ENCODE results near the gene COL27A1.

COL27A1 gene

DNA sequence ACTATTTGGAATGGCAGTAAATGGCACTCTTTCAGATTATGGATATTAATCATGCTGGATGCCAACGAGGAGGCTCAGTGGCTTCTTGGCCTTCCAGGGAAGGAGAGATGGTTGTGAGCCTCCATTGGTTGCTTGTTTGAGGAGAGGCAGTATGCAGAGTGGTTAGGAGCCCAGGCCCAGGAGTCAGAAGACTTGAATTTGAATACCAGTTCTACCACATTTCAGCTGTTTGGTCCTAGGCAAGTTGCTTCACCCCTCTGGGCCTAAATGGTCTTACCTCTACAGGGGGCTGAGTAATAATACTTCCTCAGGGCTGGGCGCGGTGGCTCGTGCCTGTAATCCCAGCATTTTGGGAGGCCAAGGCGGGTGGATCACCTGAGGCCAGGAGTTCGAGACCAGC, 52.5 kb downstream of the COL27A1 start:
- DNase-seq: no peak

DNA sequence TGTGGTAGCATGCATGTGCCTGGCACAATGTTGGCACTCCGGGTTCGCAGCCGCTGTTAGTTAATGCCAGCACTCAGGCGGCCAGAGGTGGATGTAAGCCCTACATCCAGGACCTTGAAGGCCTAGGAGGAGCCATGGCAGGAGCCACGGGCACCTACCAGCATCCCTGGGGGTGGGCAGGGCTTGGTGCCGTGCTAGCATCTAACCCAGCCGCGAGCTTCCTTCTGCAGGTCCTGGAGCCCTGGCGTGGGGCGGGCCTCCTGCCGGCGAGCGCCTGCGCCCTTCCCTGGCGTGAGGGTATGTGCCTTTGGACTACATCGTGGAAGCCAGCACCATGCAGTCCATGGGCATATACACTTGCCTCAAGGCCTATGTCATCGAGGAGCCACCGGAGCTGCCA, 53.8 kb downstream of the COL27A1 start:
- no peak for DNase-seq

DNA sequence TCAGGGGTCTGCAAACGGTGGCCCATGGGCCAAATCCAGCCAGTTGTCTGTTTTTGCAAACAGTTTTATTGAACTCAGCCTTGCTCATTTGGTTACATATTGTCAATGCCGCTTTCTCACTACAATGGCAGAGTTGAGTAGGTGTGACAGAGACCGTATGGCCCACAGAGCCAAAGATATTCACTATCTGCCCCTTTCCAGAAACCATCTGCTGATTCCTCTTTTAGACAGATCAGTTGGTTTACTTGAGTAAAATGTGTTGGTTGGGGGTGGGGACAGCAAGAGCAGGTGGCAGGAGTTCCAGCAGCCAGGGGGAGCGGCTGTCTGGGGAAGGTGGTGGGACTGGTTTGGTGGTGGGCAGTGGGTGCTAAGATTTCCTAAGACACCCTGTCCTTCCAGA, 54.8 kb downstream of the COL27A1 start:
- no peak for DNase-seq

DNA sequence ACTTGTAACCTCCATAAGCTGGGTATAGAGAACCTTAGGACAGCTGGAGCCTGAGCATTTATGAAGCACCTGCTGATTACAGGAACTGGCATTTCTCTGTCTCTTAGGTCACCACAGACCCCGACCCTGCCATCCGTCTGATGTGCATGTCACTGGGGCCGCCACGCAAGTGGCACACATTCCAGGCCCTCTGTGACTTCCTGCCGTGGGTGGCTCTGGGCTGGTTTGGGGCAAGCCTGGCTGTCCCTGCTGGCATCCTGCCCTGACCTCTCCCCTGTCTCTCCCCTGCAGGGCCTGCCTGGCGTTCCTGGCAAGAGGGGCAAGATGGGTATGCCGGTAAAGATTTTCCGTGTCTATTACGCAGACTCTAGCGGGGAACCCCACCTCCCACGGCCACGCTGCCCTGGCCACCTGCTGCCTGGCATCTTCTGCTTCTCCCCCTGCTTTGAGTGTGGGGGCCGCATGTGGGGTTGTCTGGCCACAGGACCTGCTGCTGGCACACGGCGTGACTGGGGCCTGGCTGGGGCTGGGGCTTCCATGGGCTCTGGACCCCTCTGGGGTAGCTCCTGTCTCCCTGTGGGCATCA, 55.4 kb downstream of the COL27A1 start:
- no peak for DNase-seq

DNA sequence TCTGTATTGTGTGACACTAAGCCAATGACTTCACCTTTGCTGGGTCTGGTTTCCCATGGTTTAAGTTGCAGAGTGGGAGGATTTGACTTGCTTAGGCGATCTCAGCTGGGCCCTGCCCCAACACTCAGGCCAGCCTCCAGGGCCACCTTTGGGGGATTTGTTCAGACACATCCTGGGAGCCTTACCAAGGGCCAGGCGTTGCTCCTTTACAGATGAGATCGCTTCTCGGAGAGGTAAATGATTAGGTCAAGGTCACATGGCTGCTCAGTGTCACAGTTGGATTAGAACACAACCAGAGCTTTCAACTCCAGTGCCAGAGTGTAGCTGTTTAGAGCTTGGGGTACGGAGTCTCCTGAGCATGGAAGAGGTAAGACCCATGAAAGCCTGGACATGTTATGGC, 57.5 kb downstream of the COL27A1 start:
- DNase-seq: no peak

DNA sequence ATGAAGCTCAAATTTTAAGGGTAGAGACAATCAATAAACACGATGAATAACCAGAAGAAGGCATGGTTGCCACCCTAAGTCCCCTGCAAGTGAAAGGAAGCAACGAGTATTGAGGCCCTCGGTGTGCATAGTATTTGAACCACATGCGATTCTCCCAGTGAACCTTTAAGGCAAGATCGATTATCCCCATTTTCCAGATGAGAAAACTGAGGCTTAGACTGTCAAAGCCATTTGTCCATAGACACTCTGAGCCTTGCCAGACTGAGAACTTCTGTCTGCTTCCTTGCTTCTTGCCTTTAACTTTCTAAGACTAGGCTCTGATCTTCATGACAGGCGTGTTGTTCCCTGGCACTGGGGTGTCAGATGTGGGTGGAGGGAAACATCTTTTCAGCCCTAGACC, 58.2 kb downstream of the COL27A1 start:
- DNase-seq: no peak

DNA sequence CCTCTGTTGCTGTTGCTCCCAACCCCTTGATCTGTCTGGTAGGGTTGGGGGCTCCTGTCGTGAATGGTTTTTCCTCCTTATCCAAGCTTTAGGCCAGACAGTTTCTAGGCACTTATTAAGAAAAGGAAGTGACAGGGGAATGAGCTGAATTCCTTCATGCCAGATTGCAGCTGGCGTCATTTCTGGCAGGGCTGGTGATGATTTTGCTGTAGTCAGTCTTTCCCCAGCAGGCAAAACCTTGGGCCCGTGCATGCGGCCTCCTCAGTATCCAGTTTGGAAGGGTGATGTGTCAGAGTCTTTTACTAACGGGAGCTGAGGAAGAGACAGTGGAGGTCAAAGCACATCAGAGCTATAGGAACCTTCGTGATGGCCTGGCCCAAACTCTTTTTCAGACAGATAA, 58.8 kb downstream of the COL27A1 start:
- no peak for DNase-seq

DNA sequence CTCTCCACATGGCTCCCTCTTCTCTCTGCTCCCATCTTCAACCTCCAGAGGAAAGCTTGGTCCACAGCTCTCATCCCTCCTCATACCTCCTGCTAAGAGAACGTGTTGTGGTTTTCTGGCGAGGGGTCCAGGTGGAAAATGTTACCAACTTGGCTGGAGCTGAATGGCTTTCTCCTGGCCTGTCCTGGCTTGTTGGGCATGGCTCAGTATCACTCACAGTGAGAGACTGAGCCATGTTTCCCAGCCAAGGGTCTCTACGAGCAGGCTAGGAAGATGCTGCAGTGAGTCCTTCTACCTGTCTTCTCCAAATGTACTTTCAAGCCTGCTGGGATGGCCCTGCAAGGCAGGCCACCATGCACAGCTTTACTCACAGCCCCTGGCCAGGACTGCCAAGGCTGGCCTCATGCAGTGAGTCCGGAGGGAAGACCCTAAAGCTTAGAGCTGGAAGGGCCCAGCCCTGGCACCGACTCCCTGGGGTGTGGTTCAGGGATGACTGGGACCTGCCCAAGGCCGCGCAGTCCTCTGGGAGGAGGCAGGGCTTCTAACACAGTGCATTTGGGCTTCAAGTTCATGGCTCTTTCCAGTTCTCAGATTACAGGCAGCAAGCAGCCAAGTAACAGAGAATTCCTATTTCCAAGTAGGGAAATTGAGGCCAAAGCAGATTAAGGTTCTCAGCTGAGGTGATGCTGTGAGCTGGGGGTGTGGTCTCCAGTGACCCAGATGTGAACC, 59.5 kb downstream of the COL27A1 start:
- DNase-seq: no peak

DNA sequence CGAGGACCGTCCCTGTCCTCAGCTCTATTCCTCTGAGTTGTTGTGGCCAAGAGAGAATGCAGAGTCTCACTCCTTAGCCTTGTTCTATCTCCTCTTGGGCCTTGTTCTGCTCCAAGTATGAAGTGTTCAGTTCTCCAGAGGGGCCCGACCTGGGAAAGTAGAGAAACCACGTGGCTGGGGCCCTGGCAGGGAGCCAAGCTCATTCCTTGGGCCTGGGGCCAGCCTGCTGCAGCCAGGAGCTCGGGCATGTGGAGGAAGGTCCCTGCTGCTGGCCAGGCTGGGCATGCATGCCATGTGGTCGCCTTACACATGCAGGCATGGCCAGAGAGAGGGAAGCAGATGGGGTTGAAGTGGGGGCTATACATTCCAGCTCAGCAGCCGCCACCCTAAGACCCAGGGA, 60.7 kb downstream of the COL27A1 start:
- DNase-seq: no peak

DNA sequence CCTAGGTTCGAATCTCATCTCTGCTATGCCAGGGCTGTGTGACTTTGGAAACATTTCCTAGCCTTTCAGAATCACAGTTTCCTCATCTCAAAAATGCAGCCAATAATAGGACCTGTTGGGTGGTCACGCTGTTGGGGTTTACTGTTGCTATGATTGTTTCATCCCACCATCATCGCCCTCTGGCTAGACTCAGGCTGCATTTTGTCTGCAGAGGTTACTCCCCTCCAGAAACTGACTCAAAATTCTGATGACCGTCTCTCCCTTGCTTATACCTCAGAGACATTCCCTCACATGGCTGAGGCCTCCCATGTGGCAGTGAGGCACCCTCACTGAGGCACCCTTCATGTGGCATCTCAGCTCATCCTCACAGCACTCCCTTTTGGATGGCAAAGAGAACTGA, 61.6 kb downstream of the COL27A1 start:
- no peak for DNase-seq

DNA sequence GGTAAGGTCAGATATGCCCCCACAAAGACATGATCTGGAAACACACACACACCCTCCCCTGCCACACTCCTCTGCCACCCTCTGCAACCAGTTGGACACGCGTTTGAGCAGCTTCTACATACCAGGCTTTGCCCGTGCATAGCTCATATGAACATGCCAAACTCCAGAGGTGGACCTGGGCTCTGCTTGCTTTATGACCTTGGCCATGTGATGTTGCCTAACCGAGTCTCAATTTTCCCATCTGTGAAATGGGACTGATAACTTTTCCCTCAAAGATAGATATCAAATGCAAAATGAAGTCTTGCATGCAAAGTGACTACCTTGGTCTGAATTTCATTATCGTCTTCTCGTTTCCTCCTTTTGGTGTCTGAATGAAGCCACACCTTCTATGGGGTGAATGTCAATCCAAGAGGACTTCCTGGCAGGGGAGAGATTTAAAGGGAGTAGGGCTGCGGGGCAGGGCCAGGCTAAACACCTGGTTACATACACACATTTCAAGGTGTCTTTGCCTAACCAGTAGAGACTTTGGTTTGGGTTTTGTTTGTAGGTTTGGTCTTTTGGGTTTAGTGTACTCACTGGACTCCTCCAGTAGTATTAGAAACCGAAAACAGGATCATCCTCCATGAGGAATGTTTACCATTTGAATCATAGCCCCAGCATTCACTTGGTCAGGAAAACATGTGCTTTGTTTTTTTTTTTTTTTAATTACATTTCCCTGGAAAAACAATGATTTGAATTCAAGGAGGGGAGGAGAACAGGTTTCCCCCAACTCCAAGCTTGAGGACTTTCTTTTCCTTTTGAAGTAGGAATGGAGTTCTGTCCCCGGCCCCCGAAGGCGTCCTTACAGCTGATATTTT, 63.2 kb downstream of the COL27A1 start:
- DNase-seq: no peak

DNA sequence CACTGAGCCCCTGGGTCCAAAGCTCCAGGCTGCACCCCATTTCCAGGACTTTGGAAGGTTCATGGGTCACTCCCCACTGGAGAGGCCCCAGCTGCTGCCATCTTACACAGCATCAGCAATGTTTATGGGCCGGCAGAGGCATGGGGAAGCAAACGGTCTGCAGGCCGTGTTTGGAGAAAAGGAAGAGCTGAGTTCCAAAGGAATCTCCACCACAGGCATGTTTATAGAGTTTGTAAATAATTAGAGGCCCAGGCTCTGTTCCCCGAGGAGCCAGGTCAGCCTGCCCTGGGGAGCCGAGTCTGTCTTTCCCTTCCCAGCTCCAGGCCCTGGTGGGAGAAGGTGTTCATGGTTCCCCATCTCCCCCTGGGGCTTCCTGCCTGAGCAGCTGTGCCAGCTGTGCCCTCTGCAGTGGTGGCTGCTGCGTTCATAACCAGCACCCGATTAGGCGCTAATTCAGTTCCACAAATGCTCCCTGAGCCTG, 64.8 kb downstream of the COL27A1 start:
- no peak for DNase-seq

DNA sequence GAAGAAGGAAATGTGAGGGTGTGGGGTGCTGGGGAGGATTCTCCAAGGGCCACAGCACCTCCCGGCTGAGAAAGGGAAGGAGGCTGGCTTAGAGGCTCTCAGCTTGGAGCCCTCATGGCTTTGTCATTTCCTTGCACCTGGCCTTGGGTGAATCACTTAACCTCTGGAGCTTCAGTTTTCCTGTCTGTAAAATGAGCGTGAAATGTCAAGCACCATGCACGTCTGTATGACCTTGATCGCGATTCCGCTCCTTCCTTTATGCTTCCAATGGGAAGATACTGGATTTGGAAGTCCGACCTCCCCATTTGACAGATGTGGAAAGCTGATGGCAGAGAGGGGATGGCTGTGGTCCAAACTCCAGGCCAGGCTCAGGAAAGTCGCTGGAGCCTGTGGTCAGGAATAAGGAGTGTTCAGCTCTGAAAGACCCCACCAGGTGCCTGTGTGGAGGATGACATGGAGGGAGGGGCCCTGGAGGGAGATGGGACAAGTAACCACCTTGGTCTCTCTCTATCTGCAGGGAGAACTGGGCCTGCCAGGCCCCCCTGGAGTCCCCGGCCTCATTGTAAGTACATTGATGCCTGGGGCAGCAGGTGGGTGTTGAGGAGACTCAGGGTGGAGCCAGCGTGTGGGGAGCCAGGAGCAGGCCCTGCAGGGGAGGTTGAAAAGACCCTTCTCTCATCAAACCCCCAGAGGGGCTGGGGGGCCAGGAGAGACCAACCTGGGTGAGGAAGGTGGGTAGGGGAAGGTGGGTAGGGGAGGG, 66.5 kb downstream of the COL27A1 start:
- DNase-seq: no peak

DNA sequence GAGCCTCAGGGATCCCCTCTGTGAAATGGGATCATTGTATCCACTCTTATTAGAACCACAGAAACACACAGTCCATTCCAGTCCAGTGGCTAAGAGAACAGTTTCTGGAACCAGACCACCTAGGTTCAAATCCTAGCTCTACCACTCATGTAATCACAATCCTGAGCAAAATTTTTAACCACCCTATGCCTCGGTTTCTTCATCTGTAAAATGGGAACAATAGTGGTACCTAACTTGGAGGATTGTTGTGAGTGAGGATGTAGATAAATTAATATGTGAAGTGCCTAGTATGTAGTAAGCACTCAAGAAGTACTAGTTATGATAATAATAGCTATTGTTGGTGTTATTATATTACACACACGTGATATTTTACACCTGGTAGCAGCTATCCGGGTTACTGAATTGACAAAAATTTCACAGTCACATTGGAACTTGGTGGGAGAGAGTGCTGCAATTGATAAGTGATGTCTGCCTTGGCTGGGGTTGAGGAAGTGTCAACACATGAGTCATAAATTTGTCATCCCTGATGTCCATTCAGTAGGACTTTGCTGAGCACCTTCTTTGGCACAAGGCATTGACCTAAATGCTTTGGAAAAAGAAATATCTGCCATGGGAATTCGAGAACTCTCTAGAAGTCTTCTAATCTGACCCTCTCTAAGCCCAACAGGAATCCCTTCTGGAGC, 68.4 kb downstream of the COL27A1 start:
- DNase-seq: no peak

DNA sequence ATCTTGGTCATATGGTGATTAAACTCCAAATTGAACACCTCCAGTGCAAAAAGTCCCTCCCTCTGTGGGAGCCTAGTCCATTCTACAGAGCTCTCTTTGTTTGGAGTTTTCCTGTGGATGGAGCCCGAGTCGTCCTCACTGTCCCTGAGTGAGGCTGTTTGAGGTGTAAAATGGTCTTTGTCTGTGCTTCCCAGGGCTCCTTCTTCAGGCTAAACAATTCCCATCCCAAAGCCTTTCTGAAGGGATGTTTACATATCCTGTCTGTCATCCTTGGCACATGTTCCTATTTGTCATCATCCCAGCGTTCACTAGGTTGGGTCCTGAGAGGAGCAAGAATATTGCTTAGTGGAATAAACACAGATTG, 68.9 kb downstream of the COL27A1 start:
- DNase-seq: no peak

DNA sequence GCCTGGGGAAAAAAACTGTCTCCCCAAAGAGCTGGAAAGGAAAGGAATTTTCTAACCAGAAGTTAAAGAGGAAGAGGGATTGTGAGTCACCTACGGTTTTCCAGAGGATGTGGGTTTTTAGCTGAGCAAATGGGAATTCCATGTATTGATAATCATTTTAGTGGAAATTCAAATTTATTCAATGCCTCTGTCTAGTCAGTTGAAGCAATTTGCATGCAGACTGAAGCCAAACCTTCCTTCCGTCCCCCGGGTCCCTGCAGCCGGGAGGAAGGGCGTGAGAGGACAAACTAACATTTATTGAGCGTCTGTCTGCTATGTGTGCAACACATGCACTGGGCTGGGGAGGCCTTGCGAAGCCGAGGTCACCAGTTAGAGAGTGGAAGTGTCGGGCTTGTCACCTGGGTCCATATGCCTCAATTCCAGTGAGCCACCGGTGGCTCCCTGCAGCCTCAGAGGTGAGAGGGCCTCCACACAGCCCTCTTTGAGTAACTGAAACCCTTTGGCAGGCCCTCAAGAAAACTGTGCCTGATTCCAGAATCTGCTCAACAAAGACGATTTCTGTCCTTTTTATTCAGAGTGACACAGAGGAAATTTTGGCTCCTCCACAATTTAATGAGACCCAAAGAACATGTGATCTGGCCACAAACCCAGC, 70.3 kb downstream of the COL27A1 start:
- DNase-seq: no peak

DNA sequence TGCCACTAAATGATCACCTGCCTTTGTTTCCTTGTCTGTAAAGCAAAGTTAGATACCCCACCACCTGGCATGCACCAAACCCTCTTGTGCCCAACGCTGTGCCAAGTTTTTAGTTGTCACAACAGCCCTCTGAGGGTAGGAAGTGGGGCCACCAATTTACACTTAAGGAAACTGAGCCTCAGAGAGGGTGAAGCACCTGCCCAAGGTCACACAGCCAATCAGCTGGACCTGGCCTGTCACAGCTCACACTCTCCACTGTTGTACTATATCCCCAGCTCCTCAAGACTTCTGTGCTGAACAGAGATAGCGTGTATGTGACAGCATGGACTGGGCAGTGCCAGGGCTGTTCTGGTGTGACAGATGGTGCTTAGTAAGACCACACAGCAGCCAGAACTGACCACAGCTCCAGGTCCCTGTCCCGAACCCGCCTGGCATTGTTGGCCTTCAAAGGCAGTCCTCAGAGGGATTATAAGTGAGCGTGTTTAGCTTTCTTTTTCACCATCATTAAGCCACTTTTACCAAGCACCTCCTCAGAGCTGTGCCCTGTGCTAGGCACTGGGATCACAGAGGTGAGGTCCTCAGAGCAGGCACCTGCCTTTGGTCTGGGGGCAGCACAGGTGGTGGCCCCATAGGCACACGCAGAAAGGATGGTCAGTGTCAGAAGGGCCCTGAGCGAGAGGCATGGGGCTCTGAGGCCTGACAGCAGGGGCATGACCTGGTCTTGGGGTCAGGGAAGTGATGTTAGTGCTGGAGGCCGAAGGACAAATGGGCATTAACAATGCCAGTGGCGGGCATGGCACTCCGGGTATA, 71.1 kb downstream of the COL27A1 start:
- no peak for DNase-seq

DNA sequence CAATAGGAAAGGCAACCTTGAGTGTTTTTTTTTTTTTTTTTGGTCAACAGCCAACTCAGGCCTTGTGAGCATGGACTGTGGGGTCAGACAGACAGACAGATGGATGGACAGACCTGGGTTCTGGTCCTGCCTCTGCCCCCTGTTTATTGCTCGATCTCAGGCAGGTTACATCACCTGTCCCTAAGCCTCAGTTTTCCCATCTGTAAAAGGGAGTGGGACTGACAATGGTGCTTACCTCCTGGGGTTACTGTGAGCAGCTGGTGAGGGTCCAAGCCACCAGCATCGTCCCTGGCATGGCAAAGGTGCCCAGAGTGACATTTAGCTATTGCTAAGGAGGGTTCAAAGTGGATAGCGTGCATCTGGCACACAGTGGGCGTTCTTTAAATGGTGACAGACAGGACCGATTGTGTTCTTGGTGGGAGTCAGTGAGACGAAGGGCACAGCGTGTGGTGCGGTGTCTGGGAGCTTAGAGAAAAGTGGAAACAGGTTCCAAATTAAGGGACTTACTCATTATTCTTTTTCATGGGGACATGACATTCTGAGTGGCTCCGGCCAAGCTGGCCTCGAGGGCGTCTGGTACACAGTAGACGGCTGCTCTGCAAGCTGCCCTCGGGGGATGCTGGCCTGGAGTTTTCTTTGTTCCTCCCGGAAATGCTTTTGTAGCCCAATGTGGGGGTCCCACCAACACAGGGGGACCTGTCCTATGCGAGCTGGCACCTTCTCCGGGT, 72.1 kb downstream of the COL27A1 start:
- no peak for DNase-seq

DNA sequence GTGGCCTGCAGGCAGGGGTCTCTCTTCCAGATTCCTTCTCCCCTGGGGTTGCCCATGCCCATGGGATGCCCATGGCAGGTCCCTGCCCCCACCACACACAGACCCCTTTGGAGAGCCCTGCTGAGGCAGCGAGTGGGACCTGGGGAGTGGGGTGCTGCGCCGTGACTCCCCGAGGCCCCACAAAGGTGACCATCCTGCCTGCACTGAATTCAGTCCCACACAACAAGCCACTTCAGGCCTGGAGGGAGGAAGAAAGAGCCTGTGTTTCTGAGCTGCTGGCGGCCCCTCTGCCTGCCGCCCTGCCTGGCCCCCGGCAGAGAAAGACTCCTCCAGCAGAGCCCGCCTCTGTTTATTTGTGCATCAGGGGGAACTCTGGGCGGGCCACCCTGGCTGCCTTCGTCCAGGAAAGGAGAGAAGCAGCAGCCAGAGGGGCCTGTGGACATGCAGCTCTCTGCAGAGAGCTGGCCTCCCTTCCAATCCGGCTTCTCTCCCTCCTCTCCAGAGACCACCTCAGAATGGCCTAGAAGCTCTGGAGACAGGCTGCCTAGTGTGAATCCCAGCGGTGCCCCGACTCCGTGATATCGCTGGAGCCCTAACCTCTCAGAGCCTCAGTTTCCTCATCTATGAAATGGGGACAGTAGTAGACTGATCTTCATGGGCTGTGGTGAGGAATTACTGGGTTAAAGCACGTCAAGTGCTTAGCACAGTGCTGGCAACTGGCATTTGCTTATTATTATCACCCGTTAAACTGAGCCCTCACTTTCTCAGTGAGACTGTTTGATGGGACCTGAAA, 72.9 kb downstream of the COL27A1 start:
- no peak for DNase-seq

DNA sequence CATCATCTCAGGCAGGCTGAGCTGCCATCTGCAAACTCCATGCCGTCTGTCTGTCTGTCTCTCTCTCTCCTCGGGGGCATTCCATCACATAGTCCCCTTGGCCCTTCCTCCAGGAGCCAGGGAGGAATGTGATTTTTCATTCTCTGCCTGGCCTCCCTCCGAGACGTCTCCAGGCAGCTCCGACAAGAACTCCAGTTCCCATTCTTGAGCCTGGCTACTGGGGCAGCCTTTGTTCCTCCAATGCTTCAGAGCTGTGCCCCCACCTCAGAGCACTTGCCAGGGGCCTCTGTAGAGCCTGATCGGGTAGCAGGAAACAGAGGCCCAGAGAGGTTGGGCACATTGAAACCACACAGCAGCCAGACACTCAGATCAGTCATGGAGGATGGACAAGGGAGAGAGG, 74.0 kb downstream of the COL27A1 start:
- no peak for DNase-seq
